ENCODE data around the gene NOC4L. TPM values are rescaled to one million over a fixed set of nuclear protein-coding genes. Genes with fewer than 3 reads are reported as not detected.

NOC4L gene
- total RNA-seq, 1 donor from 2014 or later = 16.5 TPM

DNA sequence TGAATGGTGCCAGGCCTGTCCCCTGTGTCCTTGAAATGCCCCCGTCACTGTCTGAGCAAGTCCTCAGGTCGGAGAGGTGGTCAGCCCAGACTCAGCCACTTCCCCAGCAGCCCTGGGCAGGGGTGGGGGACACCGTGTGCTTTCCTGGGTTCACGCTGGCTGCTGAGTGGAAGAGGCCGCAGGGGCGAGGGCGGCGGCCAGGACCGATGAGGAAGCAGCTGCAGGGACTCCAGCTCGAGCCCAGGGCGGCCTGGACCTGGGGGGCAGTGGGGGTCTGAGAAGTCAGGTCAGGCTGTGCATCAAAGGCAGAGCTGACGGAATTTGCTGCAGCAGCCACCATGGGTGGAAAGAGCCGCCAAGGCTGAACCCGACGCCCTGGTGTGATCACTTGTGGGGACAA, 28.4 kb downstream of the NOC4L start:
- TF ChIP-seq, protein P1, sequence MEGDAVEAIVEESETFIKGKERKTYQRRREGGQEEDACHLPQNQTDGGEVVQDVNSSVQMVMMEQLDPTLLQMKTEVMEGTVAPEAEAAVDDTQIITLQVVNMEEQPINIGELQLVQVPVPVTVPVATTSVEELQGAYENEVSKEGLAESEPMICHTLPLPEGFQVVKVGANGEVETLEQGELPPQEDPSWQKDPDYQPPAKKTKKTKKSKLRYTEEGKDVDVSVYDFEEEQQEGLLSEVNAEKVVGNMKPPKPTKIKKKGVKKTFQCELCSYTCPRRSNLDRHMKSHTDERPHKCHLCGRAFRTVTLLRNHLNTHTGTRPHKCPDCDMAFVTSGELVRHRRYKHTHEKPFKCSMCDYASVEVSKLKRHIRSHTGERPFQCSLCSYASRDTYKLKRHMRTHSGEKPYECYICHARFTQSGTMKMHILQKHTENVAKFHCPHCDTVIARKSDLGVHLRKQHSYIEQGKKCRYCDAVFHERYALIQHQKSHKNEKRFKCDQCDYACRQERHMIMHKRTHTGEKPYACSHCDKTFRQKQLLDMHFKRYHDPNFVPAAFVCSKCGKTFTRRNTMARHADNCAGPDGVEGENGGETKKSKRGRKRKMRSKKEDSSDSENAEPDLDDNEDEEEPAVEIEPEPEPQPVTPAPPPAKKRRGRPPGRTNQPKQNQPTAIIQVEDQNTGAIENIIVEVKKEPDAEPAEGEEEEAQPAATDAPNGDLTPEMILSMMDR (IDR thresholded peaks at IDR 0.05) = no peak
- intact Hi-C loops (cut with DNase I) = no loop called here
- Histone ChIP-seq H3K36me3 (no peaks in the 10 kb centered on the region), H3K4me1 (no peaks in the 10 kb centered on the region), H3K27me3 (peaks cover 74% of the 10 kb centered on the region), H3K4me3 (no peak overlapping the region), H3K27ac (no peak overlapping the region), H3K9me3 (no peaks in the 10 kb centered on the region)
- DNase-seq = peak; percentile 56
- no peak for ATAC-seq

DNA sequence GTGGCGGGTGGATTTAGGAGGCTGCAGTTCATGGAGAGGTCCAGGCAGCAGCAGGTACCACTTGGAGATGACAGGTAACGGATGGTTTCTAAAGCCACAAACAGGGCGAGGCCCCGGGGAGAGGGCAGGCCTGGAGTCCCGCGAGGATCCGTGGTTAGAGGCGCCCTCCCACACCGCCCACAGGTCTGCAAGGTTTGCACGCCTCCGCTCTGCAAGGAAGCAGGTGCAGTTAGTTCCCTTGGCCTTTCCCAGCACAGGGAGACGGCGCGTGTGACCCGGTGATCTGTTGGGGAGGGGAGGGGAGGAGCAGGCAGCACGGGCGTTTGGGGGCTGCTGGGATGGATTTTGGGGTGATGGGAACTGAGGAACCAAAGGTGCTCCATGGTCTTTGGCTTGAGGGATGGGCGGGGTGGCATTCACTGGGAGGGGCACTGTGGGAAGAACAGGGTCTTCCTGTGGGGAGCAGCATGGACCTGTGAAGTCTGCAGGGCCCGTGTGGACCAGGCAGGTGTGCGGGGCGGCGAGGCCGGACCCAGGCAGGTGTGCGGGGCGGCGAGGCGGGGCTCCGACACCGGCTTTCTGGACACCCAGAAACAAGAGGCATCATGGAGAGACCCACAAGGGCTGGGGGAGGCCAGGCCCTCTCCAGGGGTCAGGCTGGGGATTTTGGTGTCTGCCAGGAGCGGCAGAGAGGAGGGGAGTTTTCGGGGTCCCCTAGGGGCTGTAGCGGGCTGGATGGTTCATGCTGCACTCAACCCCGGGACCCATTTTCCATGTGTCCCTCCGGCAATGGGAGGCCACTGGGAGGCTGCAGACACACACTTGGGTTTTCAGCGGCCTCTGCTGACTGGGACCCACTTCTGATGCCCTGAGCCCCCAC, 29.1 kb downstream of the NOC4L start:
- no peaks in the 10 kb centered on the region for H3K9me3 ChIP-seq
- DNase-seq = peak; percentile 50
- H3K27ac ChIP-seq = no peak overlapping the region
- intact Hi-C loops (cut with DNase I) = no loop called here
- no peak overlapping the region for H3K4me3 ChIP-seq
- no peak for ATAC-seq
- no peaks in the 10 kb centered on the region for H3K4me1 ChIP-seq
- no peaks in the 10 kb centered on the region for H3K36me3 ChIP-seq
- H3K27me3 ChIP-seq = peaks cover 71% of the 10 kb centered on the region
- TF ChIP-seq, protein P1 (IDR thresholded peaks at IDR 0.05) = no peak

DNA sequence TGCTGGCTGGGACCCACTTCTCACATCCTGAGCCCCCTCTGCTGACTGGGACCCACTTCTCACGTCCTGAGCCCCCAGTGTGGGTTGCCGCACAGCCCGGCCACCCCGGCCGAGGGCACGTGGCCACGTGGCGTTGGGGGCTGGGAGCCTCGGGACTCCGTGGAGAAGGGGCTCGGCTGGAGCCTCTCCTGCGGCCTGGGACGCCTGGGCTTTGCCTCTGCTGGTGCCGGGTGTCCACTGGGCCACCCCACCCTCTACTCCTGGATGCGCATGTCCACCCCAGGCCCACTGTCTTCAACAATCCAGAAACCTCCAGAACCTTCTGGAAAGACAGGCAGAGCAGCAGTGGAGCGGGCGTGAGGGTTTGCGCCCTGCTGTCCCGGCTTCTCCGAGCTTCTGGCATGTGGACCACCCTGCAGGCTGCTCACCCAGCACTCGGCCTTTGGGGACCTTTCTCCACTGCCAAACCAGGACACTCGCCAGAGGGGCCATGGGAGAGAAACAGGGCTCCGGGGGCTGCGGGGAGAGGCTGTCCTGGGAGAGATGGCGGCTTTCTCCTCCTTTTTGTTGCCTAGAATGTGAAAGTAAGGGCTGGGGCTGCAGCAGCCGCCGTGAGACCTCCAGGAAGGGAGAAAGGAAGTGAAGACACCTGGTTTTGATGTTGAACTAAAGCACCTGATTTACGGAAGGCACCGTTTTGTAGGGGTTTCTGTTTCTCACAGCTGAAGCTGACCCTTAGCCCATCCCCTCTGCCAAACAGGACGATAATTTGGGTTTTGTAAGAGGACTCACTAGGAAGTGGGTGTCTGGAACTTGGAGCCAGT, 30.0 kb downstream of the NOC4L start:
- intact Hi-C loops (cut with DNase I) = no loop called here
- ATAC-seq = no peak
- H3K9me3 ChIP-seq = no peaks in the 10 kb centered on the region
- no peak overlapping the region for H3K27ac ChIP-seq
- H3K36me3 ChIP-seq = no peaks in the 10 kb centered on the region
- H3K4me3 ChIP-seq = no peak overlapping the region
- peaks cover 65% of the 10 kb centered on the region for H3K27me3 ChIP-seq
- no peak for DNase-seq
- TF ChIP-seq, protein P1 (IDR thresholded peaks at IDR 0.05) = no peak
- no peaks in the 10 kb centered on the region for H3K4me1 ChIP-seq

DNA sequence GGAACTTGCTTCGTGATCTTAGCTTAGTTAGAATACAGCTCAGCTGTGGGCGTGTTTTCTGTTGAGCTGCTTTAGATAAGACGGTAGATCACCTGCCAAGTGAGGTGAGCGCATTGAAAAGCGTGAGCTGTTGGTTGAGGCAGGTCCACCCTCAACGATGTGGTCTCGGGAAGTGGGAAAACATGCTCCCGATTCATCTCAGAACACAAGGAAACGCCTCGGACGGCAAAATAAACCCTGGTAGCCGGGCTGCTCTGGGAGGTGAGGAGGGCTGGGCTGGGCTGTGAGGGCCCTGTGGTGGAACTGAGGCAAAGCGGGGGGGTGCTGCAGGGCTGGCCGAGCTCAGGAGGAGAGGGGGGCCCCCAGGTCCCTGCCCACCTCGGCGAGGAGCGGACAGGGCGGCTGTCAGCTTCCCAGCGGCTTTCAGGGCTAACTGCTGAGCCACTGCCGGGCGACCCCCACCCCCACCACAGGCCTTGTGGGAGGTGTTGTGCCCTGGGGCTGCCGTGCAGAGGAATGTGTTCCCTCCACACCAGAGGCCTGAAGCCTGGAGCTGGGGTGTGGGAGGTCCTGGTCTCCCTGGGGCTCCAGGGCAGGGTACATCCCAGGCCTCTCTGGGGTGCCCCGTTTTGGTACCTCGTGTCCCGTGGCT, 30.7 kb downstream of the NOC4L start:
- H3K36me3 ChIP-seq = no peaks in the 10 kb centered on the region
- H3K27ac ChIP-seq = no peak overlapping the region
- H3K9me3 ChIP-seq = no peaks in the 10 kb centered on the region
- no peaks in the 10 kb centered on the region for H3K4me1 ChIP-seq
- TF ChIP-seq, protein P1 (IDR thresholded peaks at IDR 0.05) = no peak
- H3K27me3 ChIP-seq = peaks cover 62% of the 10 kb centered on the region
- ATAC-seq (no peak), DNase-seq (no peak)
- intact Hi-C loops (cut with DNase I) = no loop called here
- no peak overlapping the region for H3K4me3 ChIP-seq

DNA sequence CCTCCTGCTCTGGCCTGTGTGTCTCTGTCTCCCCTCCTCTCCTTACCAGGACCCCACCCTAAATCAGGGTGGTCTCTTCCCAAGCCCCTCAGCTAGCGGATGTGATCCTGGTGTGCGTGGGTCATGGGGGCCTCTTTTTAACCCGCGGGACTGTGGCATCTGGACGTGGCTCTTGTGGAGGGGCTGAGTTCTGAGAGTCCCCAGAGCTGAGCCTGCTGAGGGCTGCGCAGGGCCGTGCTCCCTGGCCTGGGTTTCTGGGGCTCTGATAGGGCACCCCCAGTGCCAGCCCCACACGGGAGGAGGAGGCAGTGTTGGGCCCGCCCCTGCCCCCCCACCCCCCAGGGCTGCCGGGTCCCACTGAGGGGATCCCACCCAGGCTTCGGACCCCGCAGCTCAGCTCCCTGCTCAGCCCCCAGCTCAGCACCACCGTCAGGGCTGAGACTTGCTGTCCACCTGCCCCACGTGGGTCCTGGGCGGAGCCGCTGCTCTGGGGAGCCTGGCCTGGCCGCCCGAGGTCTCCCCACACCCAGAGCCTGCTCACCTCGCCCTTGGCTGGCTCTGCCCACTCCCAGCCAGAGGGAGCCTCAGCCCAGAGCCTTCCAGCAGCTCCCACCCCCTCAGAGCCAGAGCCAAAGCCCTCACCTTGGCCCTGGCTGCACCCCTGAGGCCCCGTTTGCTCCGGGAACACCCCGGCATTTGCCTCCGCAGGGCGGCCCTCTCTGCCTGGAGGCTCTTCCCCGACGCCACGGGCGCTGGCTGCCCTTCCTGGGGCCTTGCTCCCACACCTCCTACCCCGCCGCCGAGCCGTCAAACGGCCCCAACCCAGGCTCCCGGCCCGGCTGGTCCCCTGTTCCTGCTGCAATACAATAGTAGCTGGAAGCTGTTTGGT, 31.5 kb downstream of the NOC4L start:
- DNase-seq = no peak

More for the DNA sequence above, 31.5 kb downstream of the NOC4L start:
- intact Hi-C loops (cut with DNase I) = no loop called here
- TF ChIP-seq, protein P1 (IDR thresholded peaks at IDR 0.05) = no peak
- no peak for ATAC-seq
- no peaks in the 10 kb centered on the region for H3K36me3 ChIP-seq
- H3K27me3 ChIP-seq = peaks cover 56% of the 10 kb centered on the region
- no peak overlapping the region for H3K4me3 ChIP-seq
- H3K9me3 ChIP-seq = no peaks in the 10 kb centered on the region
- no peaks in the 10 kb centered on the region for H3K4me1 ChIP-seq
- H3K27ac ChIP-seq = no peak overlapping the region
